Stimulated activated CD4-positive, alpha-beta T cell treated with anti-CD3 and anti-CD28 coated beads, Interleukin-4, amount 100 ng/mL, for 48 hours (primary cell): ENCODE measurements around the gene SUSD6.
A peak's percentile ranks its signal among the peaks of the same experiment; 100 is the strongest.
"Not testable (repeated sequence)": the region's sequence is repeated elsewhere in the genome, so short reads cannot be mapped to it uniquely, and the experiment has no call there.

Source experiments
- DNase-seq, 2 donors: peaks; one replicate each; pipeline ENCODE4 v3.0.0-alpha.2; 2020; ENCODE audit warnings: low read depth in 2 of 2

Gene SUSD6

DNA sequence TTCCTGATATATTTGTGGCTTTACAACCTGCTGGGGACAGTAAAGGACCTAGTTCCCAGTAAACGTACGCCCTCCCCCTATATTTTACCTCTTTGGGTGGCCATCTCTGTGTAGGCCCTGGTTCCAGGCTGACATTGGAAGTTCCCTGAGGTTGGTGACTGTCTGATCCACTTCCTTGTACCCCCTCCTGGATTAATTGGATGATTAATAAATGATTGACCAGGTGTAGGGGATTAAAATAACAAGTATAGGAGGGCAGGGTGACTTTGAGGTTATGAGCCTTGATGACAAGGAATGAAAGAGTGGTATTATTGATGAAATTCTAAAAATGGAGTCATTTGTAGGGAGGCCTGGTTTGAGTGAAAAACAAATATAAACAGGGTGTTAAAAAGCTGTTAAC is 9.6 kb downstream of the SUSD6 start:
- no peak for DNase-seq

DNA sequence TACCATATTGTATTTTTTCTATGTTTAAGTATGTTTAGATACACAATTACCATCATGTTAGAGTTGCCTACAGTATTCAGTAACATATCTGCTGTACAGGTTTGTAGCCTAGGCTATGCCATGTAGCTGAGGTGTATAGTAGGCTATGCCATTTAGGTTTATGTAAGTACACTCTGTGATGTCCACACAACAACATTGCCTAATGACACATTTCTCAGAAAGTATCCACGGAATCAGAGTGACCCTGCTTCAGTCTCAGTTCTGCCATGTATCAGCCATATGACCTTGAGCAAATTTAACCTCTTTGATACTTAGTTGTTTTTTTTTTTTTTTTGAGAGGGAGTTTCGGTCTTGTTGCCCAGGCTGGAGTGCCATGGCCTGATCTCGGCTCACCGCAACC is 12.7 kb downstream of the SUSD6 start:
- no peak for DNase-seq

DNA sequence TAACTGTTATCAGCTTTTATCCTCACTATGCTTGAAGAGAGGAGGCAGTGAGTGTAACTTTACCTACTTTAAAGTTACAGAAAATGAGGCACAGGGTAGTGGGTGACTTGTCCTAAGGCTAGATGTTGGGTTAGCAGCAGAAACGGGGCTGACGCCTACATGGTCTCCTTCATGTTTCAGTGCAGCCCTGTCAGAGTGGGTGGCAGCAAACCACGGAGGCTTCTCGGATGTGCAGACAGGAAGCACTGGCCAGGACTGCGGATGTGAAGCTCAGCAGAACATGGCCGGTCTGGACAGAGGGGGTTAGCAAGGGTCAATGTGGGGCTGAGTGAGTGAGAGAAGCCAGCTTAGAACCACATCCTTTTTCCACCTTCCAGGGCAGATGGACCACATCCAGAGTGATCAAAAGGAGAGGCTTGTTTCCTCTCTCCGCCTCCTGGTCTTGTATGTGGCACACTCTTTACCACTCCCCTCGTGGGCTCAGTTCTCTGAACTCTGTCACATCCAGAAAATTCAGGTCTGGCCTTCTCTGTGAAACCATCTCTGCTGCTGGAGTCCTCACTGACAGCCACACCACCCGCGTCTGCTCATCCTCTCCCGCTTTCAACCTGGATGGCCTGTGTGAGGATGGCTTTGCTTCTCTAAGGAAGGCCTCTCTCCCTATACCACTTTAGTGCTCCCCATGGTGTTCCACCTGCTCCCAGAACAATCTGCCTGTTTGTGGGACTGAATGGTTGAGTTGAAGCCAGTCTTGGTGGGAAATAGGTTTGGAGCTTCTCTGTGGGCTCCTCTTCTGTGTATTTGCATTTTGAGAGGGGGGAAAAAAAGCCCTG is 14.1 kb downstream of the SUSD6 start:
- DNase-seq: peak; percentile 58 to 74

GRCh38 chr14:69626132-69626500 is 14.7 kb downstream of the SUSD6 start:
- no peak for DNase-seq

GRCh38 chr14:69629225-69630127 is 18.1 kb downstream of the SUSD6 start:
- DNase-seq: no peak

GRCh38 chr14:69630360-69630759 is 19.0 kb downstream of the SUSD6 start:
- no peak for DNase-seq

GRCh38 chr14:69631509-69631908 is 20.1 kb downstream of the SUSD6 start:
- DNase-seq: no peak

GRCh38 chr14:69632164-69632563 is 20.8 kb downstream of the SUSD6 start:
- DNase-seq: no peak

GRCh38 chr14:69632593-69633151 is 21.3 kb downstream of the SUSD6 start:
- no peak for DNase-seq

DNA sequence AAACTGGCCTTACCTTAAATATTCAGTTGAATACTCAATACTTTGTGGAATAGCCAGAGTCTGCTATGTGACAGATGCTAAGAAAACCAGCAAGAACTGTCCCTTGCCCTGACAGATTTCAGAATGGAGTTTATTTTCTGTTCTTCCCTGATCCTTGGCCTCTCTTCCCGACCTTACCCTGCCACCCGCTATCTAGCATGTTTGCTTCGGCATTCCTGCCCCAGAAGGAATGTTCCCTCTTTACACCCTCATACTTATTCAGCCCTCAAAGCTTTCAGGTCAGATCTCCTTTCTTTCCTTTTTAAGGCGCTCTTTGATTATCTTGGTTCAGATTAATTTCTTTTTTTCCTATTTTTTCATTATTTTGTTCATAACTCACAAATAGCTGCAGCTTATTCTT is 21.8 kb downstream of the SUSD6 start:
- DNase-seq: no peak

DNA sequence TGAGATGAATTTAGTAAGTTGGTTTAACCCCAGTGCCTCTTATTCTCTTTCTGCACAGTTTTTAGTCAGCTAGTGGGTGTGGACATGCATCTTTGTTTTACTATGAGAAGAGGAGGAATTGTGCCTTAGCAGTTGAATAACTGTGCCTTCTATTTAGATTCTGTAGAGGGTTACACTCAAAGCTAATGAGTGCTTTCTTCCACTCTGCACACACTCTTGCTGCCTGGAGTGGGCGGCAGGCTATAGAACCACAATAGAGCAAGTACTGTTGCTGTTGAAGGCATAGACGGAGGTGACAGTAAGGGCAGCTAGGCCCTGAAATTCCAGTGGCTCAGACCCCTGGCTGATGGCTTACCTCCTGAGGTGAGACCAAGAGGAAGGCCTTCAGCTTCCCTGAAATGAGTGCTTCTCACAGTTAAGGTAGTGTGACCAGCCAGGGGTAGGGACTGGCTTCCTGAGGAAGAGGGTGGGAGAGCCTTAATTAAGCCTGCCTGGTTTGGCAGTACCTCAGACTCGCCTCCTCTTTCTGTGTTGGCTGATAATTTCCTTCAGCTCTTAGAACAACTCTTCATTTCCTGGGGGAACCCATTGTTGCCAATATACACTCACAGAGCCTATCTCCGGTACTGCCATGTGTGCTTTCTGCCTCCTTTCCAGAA is 24.7 kb downstream of the SUSD6 start:
- no peak for DNase-seq

DNA sequence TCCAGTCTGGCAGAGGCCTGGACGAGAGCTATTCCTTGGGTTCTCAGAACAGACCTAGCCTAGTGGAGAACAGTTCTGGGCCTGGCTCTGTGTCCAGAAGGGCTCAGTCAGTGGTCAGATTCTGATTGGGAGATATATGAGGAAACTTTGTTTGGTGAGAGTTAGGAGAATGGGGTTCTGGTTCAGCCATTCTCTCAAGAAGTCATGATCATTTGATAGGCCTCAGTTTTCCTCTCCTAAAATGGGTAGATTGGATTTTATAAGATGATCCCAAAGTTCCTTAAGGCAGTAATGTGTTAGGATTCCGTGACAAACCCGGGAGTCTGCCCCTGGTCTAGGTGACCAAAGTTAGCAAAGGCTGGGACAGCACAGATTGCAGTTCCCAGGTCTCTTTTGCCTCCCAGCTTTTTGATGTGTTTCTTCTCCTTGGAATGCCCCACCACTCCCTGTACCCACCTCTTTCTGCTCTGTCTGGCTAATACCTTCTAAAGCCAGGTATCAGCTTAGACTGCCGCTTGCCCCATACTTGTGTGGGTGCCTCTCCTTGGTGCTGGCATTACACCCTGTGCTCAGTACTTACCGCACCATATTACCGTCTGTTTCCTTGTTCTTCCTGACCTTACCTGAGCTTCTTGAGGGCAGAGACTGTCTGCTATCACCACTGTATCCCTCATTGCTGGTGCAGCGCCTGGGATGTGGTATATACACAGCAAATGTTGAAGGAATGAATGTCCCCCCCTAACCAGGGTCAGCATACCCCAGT is 25.5 kb downstream of the SUSD6 start:
- DNase-seq: no peak

- DNase-seq: no peak
These were observed 26.2 kb downstream of the SUSD6 start for GRCh38 chr14:69637503-69638031.

DNA sequence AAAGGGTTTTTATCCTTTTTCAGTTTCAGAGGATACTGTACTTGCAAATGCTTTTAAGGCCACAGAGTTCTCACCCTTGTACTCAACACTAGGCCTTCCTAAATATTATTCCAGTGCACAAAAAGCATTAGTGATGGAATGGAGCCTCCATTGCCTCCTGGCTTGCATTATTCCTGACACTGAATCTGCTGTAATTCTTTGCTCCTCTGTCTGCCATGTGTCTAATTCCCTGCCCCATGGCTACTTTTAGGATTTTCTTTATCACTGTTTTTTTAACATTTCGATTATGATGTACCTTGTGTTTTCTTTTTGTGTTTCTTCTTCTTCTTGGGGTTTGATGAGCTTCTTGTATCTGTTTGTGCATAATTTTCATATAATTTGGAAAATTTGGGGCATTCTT is 29.5 kb downstream of the SUSD6 start:
- no peak for DNase-seq

DNA sequence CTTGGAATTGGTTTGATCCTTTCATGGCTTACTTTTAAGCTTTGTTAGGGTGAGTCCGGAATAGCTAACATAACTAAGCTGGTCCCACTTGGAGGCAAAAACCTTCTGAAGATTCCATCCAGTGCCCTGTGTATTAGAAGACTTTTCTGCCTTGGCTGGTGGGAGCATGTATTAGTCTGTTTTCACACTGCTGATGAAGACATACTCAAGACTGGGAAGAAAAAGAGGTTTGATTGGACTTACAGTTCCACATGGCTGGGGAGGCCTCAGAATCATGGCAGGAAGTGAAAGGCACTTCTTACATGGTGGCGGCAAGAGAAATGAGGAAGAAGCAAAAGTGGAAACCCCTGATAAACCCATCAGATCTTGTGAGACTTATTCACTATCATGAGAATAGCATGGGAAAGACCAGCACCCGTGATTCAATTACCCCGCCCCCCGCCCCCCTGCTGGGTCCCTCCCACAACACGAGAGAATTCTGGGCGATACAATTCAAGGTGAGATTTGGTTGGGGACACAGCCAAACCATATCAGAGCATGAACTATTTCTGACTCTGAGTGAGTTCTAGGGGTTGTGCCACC is 30.9 kb downstream of the SUSD6 start:
- not testable (repeated sequence) for DNase-seq

DNA sequence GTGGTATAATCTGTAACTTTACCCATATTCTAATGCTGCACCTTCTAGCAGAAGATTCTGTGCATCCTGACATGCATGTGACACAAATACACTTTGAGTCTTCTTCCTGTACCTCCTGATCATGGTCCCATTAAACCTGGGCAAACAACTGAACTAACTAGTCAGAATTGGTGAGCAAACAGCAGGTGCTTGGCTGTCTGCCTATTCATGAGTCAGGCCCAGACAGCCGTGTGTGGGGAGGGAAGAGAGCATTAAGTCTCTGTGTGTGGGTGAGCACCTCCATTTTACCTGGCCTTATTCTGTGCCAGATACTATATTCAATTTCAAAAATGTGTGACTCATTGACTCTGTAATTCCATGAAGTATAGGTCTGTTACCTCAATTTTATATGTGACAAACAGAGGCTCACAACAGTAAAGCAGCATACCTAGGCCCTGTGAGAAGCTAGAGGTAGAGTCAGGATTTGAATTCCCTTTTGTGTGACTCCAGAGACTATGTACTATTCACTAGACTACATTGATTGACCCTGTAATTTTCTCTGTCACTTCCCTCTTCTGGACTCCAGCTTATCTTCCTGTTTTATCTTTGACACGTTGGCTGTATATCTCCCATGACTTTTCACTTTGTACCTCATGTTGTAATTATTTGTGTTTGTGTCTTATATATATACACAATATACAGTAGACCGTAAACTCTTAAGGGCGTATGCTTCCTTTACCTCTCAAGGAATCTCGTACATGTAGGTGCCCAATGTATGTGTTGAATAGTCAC is 32.2 kb downstream of the SUSD6 start:
- peak; percentile 50 to 67 for DNase-seq

DNA sequence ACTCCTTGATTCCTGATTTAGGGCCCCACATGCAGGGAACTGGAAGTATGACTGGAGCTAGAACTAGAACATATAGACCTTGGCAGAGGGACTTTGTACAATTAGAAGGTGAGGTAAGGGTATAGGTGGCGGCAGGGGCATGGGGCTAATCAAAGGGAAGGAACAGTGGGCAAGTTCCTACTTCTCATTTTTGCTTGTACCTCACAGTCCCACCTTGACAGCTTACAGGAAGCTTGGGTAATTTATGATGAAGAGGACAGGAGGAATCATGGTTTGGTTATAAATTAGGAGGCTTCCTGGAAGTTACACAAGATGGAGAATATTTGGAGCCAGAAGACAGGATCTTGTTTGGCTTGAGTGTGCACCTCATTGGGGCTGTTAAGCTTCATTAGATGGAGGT is 33.4 kb downstream of the SUSD6 start:
- DNase-seq: no peak

DNA sequence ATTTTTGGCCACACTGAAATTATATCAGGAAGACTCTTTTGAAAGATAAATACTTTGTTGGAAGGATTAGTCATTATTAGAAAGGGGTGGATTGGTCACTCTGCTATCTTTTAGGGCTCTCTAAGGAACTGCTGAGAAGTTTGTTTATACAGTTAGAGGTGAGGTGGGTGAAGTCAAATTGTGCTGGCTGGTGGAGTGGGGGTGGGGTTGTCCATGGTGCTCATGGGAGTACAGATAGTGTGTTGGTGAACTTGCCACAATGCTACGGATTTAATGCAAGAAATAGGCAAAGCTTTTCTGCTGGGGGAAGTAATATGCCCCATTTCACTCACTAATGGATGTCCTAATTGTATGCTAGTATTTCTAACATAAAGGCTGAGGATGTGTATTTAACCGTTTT is 35.8 kb downstream of the SUSD6 start:
- DNase-seq: no peak

GRCh38 chr14:69647642-69648041 is 36.2 kb downstream of the SUSD6 start:
- not testable (repeated sequence) for DNase-seq
